ENCODE measurements around the gene TRIM2.

Gene TRIM2

DNA sequence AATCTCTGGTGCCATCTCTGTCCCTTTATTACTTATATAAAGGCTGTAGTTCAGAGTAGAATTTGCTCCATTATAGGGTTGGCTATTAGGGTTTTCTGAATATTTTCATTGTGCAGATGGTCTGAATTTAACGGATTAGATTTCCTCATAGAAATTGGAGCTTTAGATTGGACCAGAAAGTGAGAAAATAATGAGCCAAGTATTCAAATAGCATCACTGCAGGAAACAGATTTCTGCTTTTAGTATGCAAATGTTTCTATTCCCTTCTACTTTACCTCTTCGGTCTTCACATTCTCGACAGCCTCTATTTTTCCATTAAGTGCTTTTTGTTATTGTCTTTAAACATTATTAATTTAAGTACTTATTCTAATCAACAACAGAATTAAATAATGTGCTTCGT is 55.4 kb downstream of the TRIM2 start:
- no peak overlapping the region for H3K4me3 ChIP-seq (IDR thresholded peaks at IDR 0.05; ENCODE audit: insufficient read depth, low read depth, low read length)
- no peaks in the 10 kb centered on the region for H3K79me2 ChIP-seq (ENCODE audit: insufficient read depth, low read depth)
- TF ChIP-seq, protein P1, sequence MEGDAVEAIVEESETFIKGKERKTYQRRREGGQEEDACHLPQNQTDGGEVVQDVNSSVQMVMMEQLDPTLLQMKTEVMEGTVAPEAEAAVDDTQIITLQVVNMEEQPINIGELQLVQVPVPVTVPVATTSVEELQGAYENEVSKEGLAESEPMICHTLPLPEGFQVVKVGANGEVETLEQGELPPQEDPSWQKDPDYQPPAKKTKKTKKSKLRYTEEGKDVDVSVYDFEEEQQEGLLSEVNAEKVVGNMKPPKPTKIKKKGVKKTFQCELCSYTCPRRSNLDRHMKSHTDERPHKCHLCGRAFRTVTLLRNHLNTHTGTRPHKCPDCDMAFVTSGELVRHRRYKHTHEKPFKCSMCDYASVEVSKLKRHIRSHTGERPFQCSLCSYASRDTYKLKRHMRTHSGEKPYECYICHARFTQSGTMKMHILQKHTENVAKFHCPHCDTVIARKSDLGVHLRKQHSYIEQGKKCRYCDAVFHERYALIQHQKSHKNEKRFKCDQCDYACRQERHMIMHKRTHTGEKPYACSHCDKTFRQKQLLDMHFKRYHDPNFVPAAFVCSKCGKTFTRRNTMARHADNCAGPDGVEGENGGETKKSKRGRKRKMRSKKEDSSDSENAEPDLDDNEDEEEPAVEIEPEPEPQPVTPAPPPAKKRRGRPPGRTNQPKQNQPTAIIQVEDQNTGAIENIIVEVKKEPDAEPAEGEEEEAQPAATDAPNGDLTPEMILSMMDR (conservative IDR thresholded peaks at IDR 0.05; ENCODE audit: low read depth, low read length), result no peak
- no peak overlapping the region for H3K4me2 ChIP-seq
- peaks cover 14% of the 10 kb centered on the region for H3K4me1 ChIP-seq (ENCODE audit: low read depth, poor library complexity, severe bottlenecking)
- H3K27me3 ChIP-seq (ENCODE audit: insufficient read depth, low read depth), result no peaks in the 10 kb centered on the region
- no peak overlapping the region for H3K9ac ChIP-seq
- no peaks in the 10 kb centered on the region for H3K36me3 ChIP-seq (ENCODE audit: insufficient read depth)
- no peak overlapping the region for H3K27ac ChIP-seq
- H4K20me1 ChIP-seq (ENCODE audit: insufficient read depth), result no peaks in the 10 kb centered on the region
- H2AFZ ChIP-seq (ENCODE audit: low read depth), result no peak overlapping the region

DNA sequence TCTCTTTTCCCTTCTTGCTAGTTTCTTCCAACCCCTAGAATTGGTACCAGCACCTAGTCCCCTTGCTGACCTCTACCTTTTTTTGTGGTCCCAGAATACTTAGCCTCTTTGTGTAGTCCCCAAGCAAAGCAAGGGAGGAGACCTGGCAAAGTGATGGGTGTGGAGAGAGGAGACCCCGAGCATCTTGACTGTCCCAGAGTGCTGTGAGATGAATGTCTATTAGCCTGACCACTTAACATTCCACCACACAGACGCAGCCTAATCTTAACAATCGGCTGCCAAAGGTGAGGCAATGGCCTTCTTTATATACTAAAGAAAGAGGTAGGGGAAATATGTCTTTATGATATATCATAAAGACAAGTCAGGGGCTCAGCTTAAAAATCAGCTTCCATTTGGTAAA is 55.9 kb downstream of the TRIM2 start:
- Histone ChIP-seq H3K27ac (no peak overlapping the region), H3K4me2 (no peak overlapping the region), H4K20me1 (ENCODE audit: insufficient read depth) (no peaks in the 10 kb centered on the region), H3K9ac (no peak overlapping the region), H3K4me1 (ENCODE audit: low read depth, poor library complexity, severe bottlenecking) (peaks cover 14% of the 10 kb centered on the region), H3K36me3 (ENCODE audit: insufficient read depth) (no peaks in the 10 kb centered on the region), H3K4me3 (IDR thresholded peaks at IDR 0.05; ENCODE audit: insufficient read depth, low read depth, low read length) (no peak overlapping the region), H3K27me3 (ENCODE audit: insufficient read depth, low read depth) (no peaks in the 10 kb centered on the region), H2AFZ (ENCODE audit: low read depth) (no peak overlapping the region), H3K79me2 (ENCODE audit: insufficient read depth, low read depth) (no peaks in the 10 kb centered on the region)
- TF ChIP-seq, protein P1 (conservative IDR thresholded peaks at IDR 0.05; ENCODE audit: low read depth, low read length), result no peak

DNA sequence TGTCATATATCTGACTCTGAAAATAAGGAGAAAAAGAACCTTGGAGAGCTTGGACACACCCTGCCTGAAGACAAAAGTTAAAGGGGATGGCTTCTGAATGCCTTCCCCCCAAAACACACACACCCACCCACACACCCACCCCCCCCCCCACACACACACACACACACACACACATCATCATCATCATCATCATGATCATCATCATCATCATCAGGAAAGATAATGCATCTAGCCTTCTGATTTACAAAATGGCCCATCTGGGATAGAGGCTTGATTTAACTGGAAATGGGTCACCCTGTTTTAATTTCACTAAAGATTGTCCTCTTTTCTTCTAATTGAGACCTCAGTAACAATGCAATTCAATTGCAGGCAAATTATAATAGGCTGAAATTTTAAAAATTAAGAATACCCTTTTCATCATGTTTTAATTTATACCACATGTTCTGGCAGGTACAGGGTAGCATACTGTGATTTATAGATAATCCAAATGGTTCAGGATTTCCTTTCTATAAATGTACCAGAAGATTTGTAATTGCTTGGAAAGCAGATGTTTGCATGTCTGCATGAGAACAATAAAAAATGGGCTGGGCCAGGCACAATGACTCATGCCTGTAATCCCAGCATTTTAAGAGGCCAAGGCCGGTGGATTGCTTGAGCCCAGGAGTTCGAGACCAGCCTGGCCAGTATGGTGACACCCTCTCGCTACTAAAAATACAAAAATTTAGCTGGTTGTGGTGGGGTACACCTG is 56.5 kb downstream of the TRIM2 start:
- Histone ChIP-seq H3K4me2 (no peak overlapping the region), H3K27me3 (ENCODE audit: insufficient read depth, low read depth) (no peaks in the 10 kb centered on the region), H2AFZ (ENCODE audit: low read depth) (no peak overlapping the region), H3K4me1 (ENCODE audit: low read depth, poor library complexity, severe bottlenecking) (peaks cover 14% of the 10 kb centered on the region), H3K79me2 (ENCODE audit: insufficient read depth, low read depth) (no peaks in the 10 kb centered on the region), H3K9ac (no peak overlapping the region), H3K36me3 (ENCODE audit: insufficient read depth) (no peaks in the 10 kb centered on the region), H3K4me3 (IDR thresholded peaks at IDR 0.05; ENCODE audit: insufficient read depth, low read depth, low read length) (no peak overlapping the region), H3K27ac (no peak overlapping the region), H4K20me1 (ENCODE audit: insufficient read depth) (no peaks in the 10 kb centered on the region)
- TF ChIP-seq, protein P1 (conservative IDR thresholded peaks at IDR 0.05; ENCODE audit: low read depth, low read length), result no peak

DNA sequence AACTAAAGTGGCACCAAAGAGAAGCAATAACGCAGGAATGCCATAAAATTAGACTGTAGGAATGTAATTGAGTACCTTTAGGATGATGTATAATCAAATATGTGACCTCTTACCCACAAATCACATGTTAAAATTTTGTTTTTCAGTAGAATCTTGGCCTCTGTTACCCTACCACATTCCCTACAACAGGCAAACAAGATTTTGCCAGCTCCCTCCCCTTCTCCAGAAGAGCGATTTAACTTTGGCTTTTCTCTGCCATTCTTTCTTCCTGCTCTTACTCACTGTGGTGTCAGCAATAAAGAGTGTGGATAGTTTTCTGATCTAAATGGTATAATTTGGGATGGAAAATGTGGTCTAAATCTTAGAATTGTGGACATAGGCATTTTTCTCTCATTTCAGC is 57.2 kb downstream of the TRIM2 start:
- Histone ChIP-seq H3K79me2 (ENCODE audit: insufficient read depth, low read depth) (no peaks in the 10 kb centered on the region), H3K4me3 (IDR thresholded peaks at IDR 0.05; ENCODE audit: insufficient read depth, low read depth, low read length) (no peak overlapping the region), H3K36me3 (ENCODE audit: insufficient read depth) (no peaks in the 10 kb centered on the region), H3K27ac (no peak overlapping the region), H2AFZ (ENCODE audit: low read depth) (no peak overlapping the region), H3K4me1 (ENCODE audit: low read depth, poor library complexity, severe bottlenecking) (peaks cover 14% of the 10 kb centered on the region), H3K9ac (no peak overlapping the region), H3K27me3 (ENCODE audit: insufficient read depth, low read depth) (no peaks in the 10 kb centered on the region), H3K4me2 (no peak overlapping the region), H4K20me1 (ENCODE audit: insufficient read depth) (no peaks in the 10 kb centered on the region)
- TF ChIP-seq, protein P1 (conservative IDR thresholded peaks at IDR 0.05; ENCODE audit: low read depth, low read length), result no peak
